Measurements from ENCODE around the gene ACO1.

The ACO1 gene

GRCh38 chr9:32404856-32405255 is 20.4 kb downstream of the ACO1 start:
- Histone ChIP-seq H3K4me1 (ENCODE audit: control insufficient read depth, insufficient read depth, low read length) (no peaks in the 10 kb centered on the region), H3K27ac (ENCODE audit: extremely low read depth, low read depth, low read length) (no peak overlapping the region), H3K36me3 (ENCODE audit: control insufficient read depth in 2 of 2, insufficient read depth in 1 of 2, low read length in 2 of 2) (peaks cover 4 to 44% of the 10 kb centered on the region in 2 experiments; a peak in 2 of 3 replicates), H3K4me3 (ENCODE audit: low read depth, low read length) (no peak overlapping the region), H3K9me3 (ENCODE audit: control insufficient read depth, insufficient read depth, low read depth, low read length) (no peaks in the 10 kb centered on the region)
- CTCF ChIA-PET: interaction anchor here (0.7 kb wide), 1 partner anchor 524 kb away, joined by 3 read pairs; no protein-coding TSS in a partner anchor
- POLR2A ChIA-PET: no interaction called here
- no peak for TF ChIP-seq GLIS2 (tag by site-specific recombination; IDR thresholded peaks at IDR 0.05)
- no peak for TF ChIP-seq ZBTB26 (tag by site-specific recombination; optimal IDR thresholded peaks at IDR 0.05)
- no peak for TF ChIP-seq BCL11A (tag by site-specific recombination; IDR thresholded peaks at IDR 0.05; ENCODE audit: low read depth)
- TF ChIP-seq ZNF580 (tag by site-specific recombination; IDR thresholded peaks at IDR 0.05): no peak
- TF ChIP-seq ZNF621 (tag by site-specific recombination; IDR thresholded peaks at IDR 0.05): no peak
- no peak for TF ChIP-seq ZNF280D (tag by site-specific recombination; IDR thresholded peaks at IDR 0.05)
- TF ChIP-seq ZBTB48 (tag by site-specific recombination; IDR thresholded peaks at IDR 0.05): no peak
- TF ChIP-seq ZNF221 (tag by site-specific recombination; IDR thresholded peaks at IDR 0.05; ENCODE audit: borderline replicate concordance): no peak
- TF ChIP-seq ZNF544 (tag by site-specific recombination; IDR thresholded peaks at IDR 0.05): no peak
- no peak for TF ChIP-seq ZNF146 (tag by site-specific recombination; IDR thresholded peaks at IDR 0.05)
- TF ChIP-seq ZFP3 (tag by site-specific recombination; IDR thresholded peaks at IDR 0.05; ENCODE audit: low read depth): no peak
- TF ChIP-seq PRDM1 (tag by site-specific recombination; IDR thresholded peaks at IDR 0.05): no peak
- no peak for TF ChIP-seq ZNF692 (tag by site-specific recombination; IDR thresholded peaks at IDR 0.05)
- no peak for TF ChIP-seq ZNF324 (tag by site-specific recombination; IDR thresholded peaks at IDR 0.05)
- TF ChIP-seq ZNF202 (tag by site-specific recombination; IDR thresholded peaks at IDR 0.05; ENCODE audit: borderline replicate concordance): no peak
- TF ChIP-seq ZNF37A (tag by site-specific recombination; IDR thresholded peaks at IDR 0.05): no peak
- TF ChIP-seq ZNF292 (tag by site-specific recombination; IDR thresholded peaks at IDR 0.05; ENCODE audit: borderline replicate concordance, low read depth): no peak

GRCh38 chr9:32405506-32405905 is 21.1 kb downstream of the ACO1 start:
- ChIA-PET CTCF (no interaction called here), POLR2A (no interaction called here)
- no peak overlapping the region for H3K27ac ChIP-seq (ENCODE audit: extremely low read depth, low read depth, low read length)
- TF ChIP-seq ZNF639 (tag by site-specific recombination; IDR thresholded peaks at IDR 0.05) (no peak), REST (tag by site-specific recombination; IDR thresholded peaks at IDR 0.05) (no peak)
- no peak overlapping the region for H3K4me3 ChIP-seq (ENCODE audit: low read depth, low read length)
- H3K4me1 ChIP-seq (ENCODE audit: control insufficient read depth, insufficient read depth, low read length): no peaks in the 10 kb centered on the region
- no peaks in the 10 kb centered on the region for H3K9me3 ChIP-seq (ENCODE audit: control insufficient read depth, insufficient read depth, low read depth, low read length)
- H3K36me3 ChIP-seq (ENCODE audit: control insufficient read depth in 2 of 2, insufficient read depth in 1 of 2, low read length in 2 of 2): peaks cover 4 to 47% of the 10 kb centered on the region in 2 experiments; a peak in 2 of 3 replicates
